ENCODE measurements around the gene TOM1L2. TPM values are rescaled to one million over a fixed set of nuclear protein-coding genes. Genes with fewer than 3 reads are reported as not detected.
"Not testable (repeated sequence)": the region's sequence is repeated elsewhere in the genome, so short reads cannot be mapped to it uniquely, and the experiment has no call there.

TOM1L2 gene
- total RNA-seq, 2 experiments from 2014 or later = 11.3 to 11.9 TPM

- ATAC-seq (no peak), DNase-seq (no peak)
- Mint-ChIP-seq H3K36me3 (ENCODE audit: low read depth) (peaks cover 4% of the 10 kb centered on the region), H3K4me3 (no peak overlapping the region), H3K27ac (no peak overlapping the region), H3K27me3 (no peaks in the 10 kb centered on the region), H3K4me1 (peaks cover 3% of the 10 kb centered on the region), H3K9me3 (ENCODE audit: low read depth) (no peaks in the 10 kb centered on the region)
- ChIA-PET POLR2A (interaction anchor here (0.6 kb wide), 1 partner anchor 1472 kb away, joined by 5 read pairs; no protein-coding TSS in a partner anchor), CTCF (interaction anchor here (0.6 kb wide), 1 partner anchor 387 kb away, joined by 3 read pairs; no protein-coding TSS in a partner anchor)
- intact Hi-C loops (cut with DNase I, micrococcal nuclease) = no loop called here
Measured at GRCh38 chr17:18009609-18010420, 37.6 kb upstream of the TOM1L2 start.

GRCh38 chr17:18008496-18009268 lies 36.5 kb upstream of the TOM1L2 start:
- Mint-ChIP-seq H3K4me3 (no peak overlapping the region), H3K27ac (no peak overlapping the region), H3K9me3 (ENCODE audit: low read depth) (no peaks in the 10 kb centered on the region), H3K4me1 (no peaks in the 10 kb centered on the region), H3K27me3 (no peaks in the 10 kb centered on the region), H3K36me3 (ENCODE audit: low read depth) (peaks cover 2% of the 10 kb centered on the region)
- POLR2A ChIA-PET = interaction anchor here (0.5 kb wide), 1 partner anchor 333 kb away, joined by 3 read pairs; no protein-coding TSS in a partner anchor
- CTCF ChIA-PET = no interaction called here
- DNase-seq (no peak), ATAC-seq (no peak)
- intact Hi-C loops (cut with DNase I, micrococcal nuclease) = no loop called here

- H3K27me3 Mint-ChIP-seq = no peaks in the 10 kb centered on the region
- H3K27ac Mint-ChIP-seq = no peak overlapping the region
- ChIA-PET CTCF (interaction anchor here (0.6 to 0.7 kb wide), 4 partner anchors 9 to 737 kb away, joined by 3 read pairs; no protein-coding TSS in a partner anchor), POLR2A (interaction anchor here (0.6 kb wide), 1 partner anchor 19 kb away, joined by 5 read pairs; no protein-coding TSS in a partner anchor)
- intact Hi-C loops (cut with DNase I, micrococcal nuclease) = no loop called here
- H3K4me1 Mint-ChIP-seq = no peaks in the 10 kb centered on the region
- ATAC-seq = no peak
- DNase-seq = no peak
- H3K36me3 Mint-ChIP-seq (ENCODE audit: low read depth) = peaks cover 2% of the 10 kb centered on the region
- no peaks in the 10 kb centered on the region for H3K9me3 Mint-ChIP-seq (ENCODE audit: low read depth)
- no peak overlapping the region for H3K4me3 Mint-ChIP-seq
Measured at GRCh38 chr17:18006495-18007239, 34.5 kb upstream of the TOM1L2 start.

GRCh38 chr17:18005496-18005895 lies 33.3 kb upstream of the TOM1L2 start:
- no peak for DNase-seq
- peaks cover 2% of the 10 kb centered on the region for H3K36me3 Mint-ChIP-seq (ENCODE audit: low read depth)
- no peaks in the 10 kb centered on the region for H3K4me1 Mint-ChIP-seq
- H3K4me3 Mint-ChIP-seq = no peak overlapping the region
- no peak overlapping the region for H3K27ac Mint-ChIP-seq
- H3K9me3 Mint-ChIP-seq (ENCODE audit: low read depth) = no peaks in the 10 kb centered on the region
- H3K27me3 Mint-ChIP-seq = no peaks in the 10 kb centered on the region
- no peak for ATAC-seq
- intact Hi-C loops (cut with DNase I, micrococcal nuclease) = no loop called here
- POLR2A ChIA-PET = no interaction called here
- CTCF ChIA-PET = no interaction called here

GRCh38 chr17:18004884-18005305 lies 32.7 kb upstream of the TOM1L2 start:
- no peaks in the 10 kb centered on the region for H3K4me1 Mint-ChIP-seq
- H3K4me3 Mint-ChIP-seq = no peak overlapping the region
- H3K27ac Mint-ChIP-seq = no peak overlapping the region
- ChIA-PET CTCF (interaction anchor here (0.6 to 1.0 kb wide), 3 partner anchors 19 to 23 kb away, joined by 3 read pairs; no protein-coding TSS in a partner anchor), POLR2A (no interaction called here)
- ATAC-seq = no peak
- peaks cover 2% of the 10 kb centered on the region for H3K36me3 Mint-ChIP-seq (ENCODE audit: low read depth)
- no peaks in the 10 kb centered on the region for H3K27me3 Mint-ChIP-seq
- intact Hi-C loops (cut with DNase I, micrococcal nuclease) = no loop called here
- no peaks in the 10 kb centered on the region for H3K9me3 Mint-ChIP-seq (ENCODE audit: low read depth)
- DNase-seq = no peak

GRCh38 chr17:18004345-18004744 lies 32.1 kb upstream of the TOM1L2 start:
- Mint-ChIP-seq H3K27ac (no peak overlapping the region), H3K9me3 (ENCODE audit: low read depth) (no peaks in the 10 kb centered on the region), H3K27me3 (no peaks in the 10 kb centered on the region), H3K4me3 (no peak overlapping the region), H3K36me3 (ENCODE audit: low read depth) (peaks cover 2% of the 10 kb centered on the region), H3K4me1 (no peaks in the 10 kb centered on the region)
- no peak for DNase-seq
- POLR2A ChIA-PET = no interaction called here
- no peak for ATAC-seq
- intact Hi-C loops (cut with DNase I, micrococcal nuclease) = no loop called here
- CTCF ChIA-PET = interaction anchor here (0.6 to 1.5 kb wide), 4 partner anchors 18 to 85 kb away, joined by 3 to 4 read pairs (median 3); no protein-coding TSS in a partner anchor

- H3K27ac Mint-ChIP-seq = no peak overlapping the region
- no peak for ATAC-seq
- intact Hi-C loops (cut with DNase I, micrococcal nuclease) = no loop called here
- H3K36me3 Mint-ChIP-seq (ENCODE audit: low read depth) = peaks cover 2% of the 10 kb centered on the region
- POLR2A ChIA-PET = no interaction called here
- H3K27me3 Mint-ChIP-seq = no peaks in the 10 kb centered on the region
- no peaks in the 10 kb centered on the region for H3K9me3 Mint-ChIP-seq (ENCODE audit: low read depth)
- H3K4me3 Mint-ChIP-seq = no peak overlapping the region
- H3K4me1 Mint-ChIP-seq = no peaks in the 10 kb centered on the region
- DNase-seq = no peak
- CTCF ChIA-PET = interaction anchor here (0.6 to 1.0 kb wide), 3 partner anchors 31 to 322 kb away, joined by 3 to 4 read pairs (median 4); no protein-coding TSS in a partner anchor
Measured at GRCh38 chr17:18002171-18002570, 30.0 kb upstream of the TOM1L2 start.

- H3K27me3 Mint-ChIP-seq = no peaks in the 10 kb centered on the region
- no peak for ATAC-seq
- intact Hi-C loops (cut with DNase I, micrococcal nuclease) = no loop called here
- DNase-seq = no peak
- H3K4me3 Mint-ChIP-seq = no peak overlapping the region
- POLR2A ChIA-PET = no interaction called here
- no peak overlapping the region for H3K27ac Mint-ChIP-seq
- H3K36me3 Mint-ChIP-seq (ENCODE audit: low read depth) = no peaks in the 10 kb centered on the region
- CTCF ChIA-PET = no interaction called here
- no peaks in the 10 kb centered on the region for H3K4me1 Mint-ChIP-seq
- H3K9me3 Mint-ChIP-seq (ENCODE audit: low read depth) = no peaks in the 10 kb centered on the region
Measured at GRCh38 chr17:18000030-18000408, 27.8 kb upstream of the TOM1L2 start.

- Mint-ChIP-seq H3K36me3 (ENCODE audit: low read depth) (no peaks in the 10 kb centered on the region), H3K27ac (no peak overlapping the region), H3K9me3 (ENCODE audit: low read depth) (no peaks in the 10 kb centered on the region), H3K4me1 (no peaks in the 10 kb centered on the region), H3K4me3 (no peak overlapping the region), H3K27me3 (no peaks in the 10 kb centered on the region)
- ATAC-seq (no peak), DNase-seq (no peak)
- ChIA-PET POLR2A (no interaction called here), CTCF (no interaction called here)
- intact Hi-C loops (cut with DNase I, micrococcal nuclease) = no loop called here
Measured at GRCh38 chr17:17999364-18000029, 27.3 kb upstream of the TOM1L2 start.

- DNase-seq (no peak), ATAC-seq (no peak)
- H3K27ac Mint-ChIP-seq = no peak overlapping the region
- H3K27me3 Mint-ChIP-seq = no peaks in the 10 kb centered on the region
- no peaks in the 10 kb centered on the region for H3K9me3 Mint-ChIP-seq (ENCODE audit: low read depth)
- no peak overlapping the region for H3K4me3 Mint-ChIP-seq
- intact Hi-C loops (cut with DNase I, micrococcal nuclease) = no loop called here
- no peaks in the 10 kb centered on the region for H3K4me1 Mint-ChIP-seq
- H3K36me3 Mint-ChIP-seq (ENCODE audit: low read depth) = no peaks in the 10 kb centered on the region
- ChIA-PET CTCF (interaction anchor here (1.6 kb wide), 1 partner anchor 35 kb away, joined by 3 read pairs; no protein-coding TSS in a partner anchor), POLR2A (no interaction called here)
Measured at GRCh38 chr17:17998934-17999333, 26.7 kb upstream of the TOM1L2 start.

- H3K27ac Mint-ChIP-seq; H3K27me3 Mint-ChIP-seq; H3K36me3 Mint-ChIP-seq (ENCODE audit: low read depth); DNase-seq; H3K9me3 Mint-ChIP-seq (ENCODE audit: low read depth); H3K4me1 Mint-ChIP-seq; POLR2A ChIA-PET; H3K4me3 Mint-ChIP-seq; ATAC-seq: not testable (repeated sequence)
- CTCF ChIA-PET = interaction anchor here (0.8 to 0.9 kb wide), 2 partner anchors 33 to 40 kb away, joined by 3 to 4 read pairs; no protein-coding TSS in a partner anchor
- intact Hi-C loops (cut with DNase I, micrococcal nuclease) = loop anchor here in 1 of 2 experiments (2.0 kb wide), 1 partner anchor 37 kb away; no protein-coding TSS in a partner anchor
Measured at GRCh38 chr17:17995887-17996286, 23.7 kb upstream of the TOM1L2 start.
